Thyroid gland (tissue), 4 donors: ENCODE data around the gene CD200.

Source experiments
- POLR2A ChIP-seq, 2 donors: fragments of 450-650 bp; IDR thresholded peaks; one replicate each; pipeline ENCODE4 v1.6.1; 2017; ENCODE audit warnings: antibody characterized with exemption in 2 of 2, mild to moderate bottlenecking in 2 of 2, moderate library complexity in 1 of 2
- TF ChIP-seq, protein P1 (sequence below), 6 experiments: fragments of 200-600 bp in 3 of 6; fragments of 450-650 bp in 3 of 6; sonication (generic) in 3 of 6; IDR thresholded peaks; one replicate each; pipeline ENCODE4 v1.5.1; 2016 to 2019; ENCODE audit warnings: antibody characterized with exemption in 6 of 6, mild to moderate bottlenecking in 2 of 6, inconsistent platforms in 1 of 6, moderate library complexity in 1 of 6

DNA sequence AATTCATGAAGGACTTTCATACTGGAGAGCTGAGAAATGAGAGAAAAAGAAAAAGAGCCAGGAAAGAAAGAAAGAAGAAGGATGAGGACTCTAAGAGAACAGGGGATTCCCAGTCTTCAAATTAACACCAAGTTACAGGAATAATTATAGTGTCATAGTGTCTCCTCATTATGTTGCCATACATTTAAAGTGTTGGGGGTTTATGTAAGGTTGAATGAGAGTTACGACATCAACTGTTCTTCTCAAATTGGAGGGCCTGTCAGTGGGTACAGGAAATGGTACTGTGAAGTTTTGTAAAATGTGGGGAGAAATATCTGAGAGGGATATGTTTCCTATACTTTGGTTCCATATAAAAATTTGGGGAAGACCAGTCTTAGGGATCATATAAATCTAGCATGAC lies 12.3 kb upstream of the CD200 start:
- no peak for TF ChIP-seq POLR2A (IDR thresholded peaks at IDR 0.05)
- TF ChIP-seq, protein P1, sequence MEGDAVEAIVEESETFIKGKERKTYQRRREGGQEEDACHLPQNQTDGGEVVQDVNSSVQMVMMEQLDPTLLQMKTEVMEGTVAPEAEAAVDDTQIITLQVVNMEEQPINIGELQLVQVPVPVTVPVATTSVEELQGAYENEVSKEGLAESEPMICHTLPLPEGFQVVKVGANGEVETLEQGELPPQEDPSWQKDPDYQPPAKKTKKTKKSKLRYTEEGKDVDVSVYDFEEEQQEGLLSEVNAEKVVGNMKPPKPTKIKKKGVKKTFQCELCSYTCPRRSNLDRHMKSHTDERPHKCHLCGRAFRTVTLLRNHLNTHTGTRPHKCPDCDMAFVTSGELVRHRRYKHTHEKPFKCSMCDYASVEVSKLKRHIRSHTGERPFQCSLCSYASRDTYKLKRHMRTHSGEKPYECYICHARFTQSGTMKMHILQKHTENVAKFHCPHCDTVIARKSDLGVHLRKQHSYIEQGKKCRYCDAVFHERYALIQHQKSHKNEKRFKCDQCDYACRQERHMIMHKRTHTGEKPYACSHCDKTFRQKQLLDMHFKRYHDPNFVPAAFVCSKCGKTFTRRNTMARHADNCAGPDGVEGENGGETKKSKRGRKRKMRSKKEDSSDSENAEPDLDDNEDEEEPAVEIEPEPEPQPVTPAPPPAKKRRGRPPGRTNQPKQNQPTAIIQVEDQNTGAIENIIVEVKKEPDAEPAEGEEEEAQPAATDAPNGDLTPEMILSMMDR (IDR thresholded peaks at IDR 0.05): no peak
